Nephron (organoid): ENCODE measurements around the gene SRGN.

Experiments used
- H3K27ac Mint-ChIP-seq, 3 experiments: 2 replicates each; pipeline ENCODE4 v1.8.0; 2020; ENCODE audit warnings: mixed read lengths in 3 of 3, mild to moderate bottlenecking in 2 of 3, moderate library complexity in 1 of 3
- H3K27me3 Mint-ChIP-seq: 2 replicates; pipeline ENCODE4 v1.8.0; 2021; ENCODE audit warnings: low read depth, mild to moderate bottlenecking, moderate library complexity, mixed read lengths
- H3K36me3 Mint-ChIP-seq: 2 replicates; pipeline ENCODE4 v1.8.0; 2020; ENCODE audit warnings: low read depth, mixed read lengths
- H3K4me1 Mint-ChIP-seq: 2 replicates; pipeline ENCODE4 v1.8.0; 2020; ENCODE audit warnings: mixed read lengths
- H3K4me3 Mint-ChIP-seq, 3 experiments: 2 replicates each; pipeline ENCODE4 v1.8.0; 2020; ENCODE audit warnings: mild to moderate bottlenecking in 3 of 3, mixed read lengths in 3 of 3, moderate library complexity in 2 of 3
- H3K9me3 Mint-ChIP-seq: 2 replicates; pipeline ENCODE4 v1.8.0; 2020; ENCODE audit warnings: mixed read lengths
- CTCF ChIP-seq, 3 experiments: fragments of 200-600 bp; sonication (generic); IDR thresholded peaks; one replicate each; pipeline ENCODE4 v1.5.0; 2021; ENCODE audit warnings: antibody characterized with exemption in 3 of 3; ENCODE audit not compliant: unreplicated experiment in 3 of 3

SRGN gene

GRCh38 chr10:69089638-69090599 is 2.0 kb downstream of the SRGN start:
- H3K27me3 Mint-ChIP-seq: no peaks in the 10 kb centered on the region
- H3K4me1 Mint-ChIP-seq: peaks cover 12% of the 10 kb centered on the region
- no peaks in the 10 kb centered on the region for H3K9me3 Mint-ChIP-seq
- no peak overlapping the region for H3K27ac Mint-ChIP-seq
- H3K36me3 Mint-ChIP-seq: no peaks in the 10 kb centered on the region
- no peak for TF ChIP-seq CTCF (IDR thresholded peaks at IDR 0.05; ENCODE audit: unreplicated experiment in 3 of 3)
- H3K4me3 Mint-ChIP-seq: no peak overlapping the region

- H3K36me3 Mint-ChIP-seq: no peaks in the 10 kb centered on the region
- TF ChIP-seq CTCF (IDR thresholded peaks at IDR 0.05; ENCODE audit: unreplicated experiment in 3 of 3): no peak
- H3K4me1 Mint-ChIP-seq: peaks cover 5% of the 10 kb centered on the region
- no peak overlapping the region for H3K4me3 Mint-ChIP-seq
- H3K9me3 Mint-ChIP-seq: no peaks in the 10 kb centered on the region
- no peak overlapping the region for H3K27ac Mint-ChIP-seq
- no peaks in the 10 kb centered on the region for H3K27me3 Mint-ChIP-seq
These were observed 2.8 kb downstream of the SRGN start for GRCh38 chr10:69090685-69091084.

- H3K36me3 Mint-ChIP-seq: no peaks in the 10 kb centered on the region
- no peak overlapping the region for H3K27ac Mint-ChIP-seq
- no peak for TF ChIP-seq CTCF (IDR thresholded peaks at IDR 0.05; ENCODE audit: unreplicated experiment in 3 of 3)
- peaks cover 2% of the 10 kb centered on the region for H3K4me1 Mint-ChIP-seq
- H3K9me3 Mint-ChIP-seq: no peaks in the 10 kb centered on the region
- no peaks in the 10 kb centered on the region for H3K27me3 Mint-ChIP-seq
- no peak overlapping the region for H3K4me3 Mint-ChIP-seq
These were observed 3.3 kb downstream of the SRGN start for GRCh38 chr10:69091143-69091651.

- Mint-ChIP-seq H3K27me3 (no peaks in the 10 kb centered on the region), H3K4me1 (no peaks in the 10 kb centered on the region), H3K27ac (no peak overlapping the region), H3K9me3 (no peaks in the 10 kb centered on the region), H3K36me3 (no peaks in the 10 kb centered on the region), H3K4me3 (no peak overlapping the region)
- peak; percentile 67 to 77 (median 69) for TF ChIP-seq CTCF (IDR thresholded peaks at IDR 0.05; ENCODE audit: unreplicated experiment in 3 of 3)
These were observed 5.3 kb downstream of the SRGN start for GRCh38 chr10:69092959-69093850.

- Mint-ChIP-seq H3K27me3 (no peaks in the 10 kb centered on the region), H3K4me1 (no peaks in the 10 kb centered on the region), H3K4me3 (no peak overlapping the region), H3K9me3 (no peaks in the 10 kb centered on the region), H3K36me3 (no peaks in the 10 kb centered on the region), H3K27ac (no peak overlapping the region)
- TF ChIP-seq CTCF (IDR thresholded peaks at IDR 0.05; ENCODE audit: unreplicated experiment in 3 of 3): no peak
These were observed 6.0 kb downstream of the SRGN start for GRCh38 chr10:69093933-69094332.
